ENCODE data around the gene MRPS15.
A peak's percentile ranks its signal among the peaks of the same experiment; 100 is the strongest.

Gene MRPS15

GRCh38 chr1:36453600-36454388 is 10.4 kb downstream of the MRPS15 start:
- H3K4me2 ChIP-seq, result no peak overlapping the region
- H3K79me2 ChIP-seq (ENCODE audit: insufficient read depth, low read depth), result no peaks in the 10 kb centered on the region
- TF ChIP-seq CTCF (conservative IDR thresholded peaks at IDR 0.05; ENCODE audit: low read depth, low read length), result no peak
- H2AFZ ChIP-seq (ENCODE audit: low read depth), result no peak overlapping the region
- H3K9ac ChIP-seq, result no peak overlapping the region
- no peaks in the 10 kb centered on the region for H3K36me3 ChIP-seq (ENCODE audit: insufficient read depth)
- no peaks in the 10 kb centered on the region for H4K20me1 ChIP-seq (ENCODE audit: insufficient read depth)
- no peaks in the 10 kb centered on the region for H3K27me3 ChIP-seq (ENCODE audit: insufficient read depth, low read depth)
- peaks cover 3% of the 10 kb centered on the region for H3K4me1 ChIP-seq (ENCODE audit: low read depth, poor library complexity, severe bottlenecking)
- no peak overlapping the region for H3K4me3 ChIP-seq (IDR thresholded peaks at IDR 0.05; ENCODE audit: insufficient read depth, low read depth, low read length)
- H3K27ac ChIP-seq, result no peak overlapping the region

GRCh38 chr1:36453051-36453450 is 11.1 kb downstream of the MRPS15 start:
- H2AFZ ChIP-seq (ENCODE audit: low read depth), result no peak overlapping the region
- H4K20me1 ChIP-seq (ENCODE audit: insufficient read depth), result no peaks in the 10 kb centered on the region
- no peak overlapping the region for H3K27ac ChIP-seq
- H3K4me3 ChIP-seq (IDR thresholded peaks at IDR 0.05; ENCODE audit: insufficient read depth, low read depth, low read length), result no peak overlapping the region
- no peaks in the 10 kb centered on the region for H3K27me3 ChIP-seq (ENCODE audit: insufficient read depth, low read depth)
- no peak for TF ChIP-seq CTCF (conservative IDR thresholded peaks at IDR 0.05; ENCODE audit: low read depth, low read length)
- no peak overlapping the region for H3K9ac ChIP-seq
- H3K79me2 ChIP-seq (ENCODE audit: insufficient read depth, low read depth), result no peaks in the 10 kb centered on the region
- H3K4me1 ChIP-seq (ENCODE audit: low read depth, poor library complexity, severe bottlenecking), result peaks cover 3% of the 10 kb centered on the region
- no peaks in the 10 kb centered on the region for H3K36me3 ChIP-seq (ENCODE audit: insufficient read depth)
- no peak overlapping the region for H3K4me2 ChIP-seq

- peak overlapping the region; percentile 13 for H3K4me3 ChIP-seq (IDR thresholded peaks at IDR 0.05; ENCODE audit: insufficient read depth, low read depth, low read length)
- no peaks in the 10 kb centered on the region for H4K20me1 ChIP-seq (ENCODE audit: insufficient read depth)
- H3K27me3 ChIP-seq (ENCODE audit: insufficient read depth, low read depth), result no peaks in the 10 kb centered on the region
- H3K27ac ChIP-seq, result peak overlapping the region; percentile 50
- peak overlapping the region; percentile 54 for H3K9ac ChIP-seq
- H2AFZ ChIP-seq (ENCODE audit: low read depth), result peak overlapping the region; percentile 97
- no peaks in the 10 kb centered on the region for H3K36me3 ChIP-seq (ENCODE audit: insufficient read depth)
- H3K4me1 ChIP-seq (ENCODE audit: low read depth, poor library complexity, severe bottlenecking), result peaks cover 3% of the 10 kb centered on the region
- peak overlapping the region; percentile 57 for H3K4me2 ChIP-seq
- no peak for TF ChIP-seq CTCF (conservative IDR thresholded peaks at IDR 0.05; ENCODE audit: low read depth, low read length)
- no peaks in the 10 kb centered on the region for H3K79me2 ChIP-seq (ENCODE audit: insufficient read depth, low read depth)
These were observed 13.3 kb downstream of the MRPS15 start for GRCh38 chr1:36450919-36451305.

GRCh38 chr1:36450270-36450918 is 13.8 kb downstream of the MRPS15 start, which contains the start of gene OSCP1:
Gene OSCP1 (minus strand): TSS chr1:36450451. CDS start chr1:36450369, 82 bp downstream.
- H4K20me1 ChIP-seq (ENCODE audit: insufficient read depth), result no peaks in the 10 kb centered on the region
- H3K27me3 ChIP-seq (ENCODE audit: insufficient read depth, low read depth), result no peaks in the 10 kb centered on the region
- H2AFZ ChIP-seq (ENCODE audit: low read depth), result peak within 1 kb of the TSS; percentile 97
- TF ChIP-seq CTCF (conservative IDR thresholded peaks at IDR 0.05; ENCODE audit: low read depth, low read length), result no peak; the same call in 1 of the 2 replicates
- H3K27ac ChIP-seq, result peak within 1 kb of the TSS; percentile 52
- no peaks in the 10 kb centered on the region for H3K36me3 ChIP-seq (ENCODE audit: insufficient read depth)
- H3K4me2 ChIP-seq, result peak within 1 kb of the TSS; percentile 57
- H3K9ac ChIP-seq, result peak within 1 kb of the TSS; percentile 54
- no peaks in the 10 kb centered on the region for H3K79me2 ChIP-seq (ENCODE audit: insufficient read depth, low read depth)
- H3K4me1 ChIP-seq (ENCODE audit: low read depth, poor library complexity, severe bottlenecking), result peaks cover 3% of the 10 kb centered on the region
- peak within 1 kb of the TSS; percentile 13 for H3K4me3 ChIP-seq (IDR thresholded peaks at IDR 0.05; ENCODE audit: insufficient read depth, low read depth, low read length)

Measured in KMS-11 (cell line).